GM18507 (cell line): ENCODE data around the gene XXYLT1.

Source experiments
- DNase-seq: peaks from one replicate; pipeline ENCODE4 v3.0.0; 2011; ENCODE audit warnings: low read depth; ENCODE audit not compliant: insufficient read length; ENCODE audit errors: extremely low spot score
- FAIRE-seq: peaks from 2 replicates; lab custom pipeline; 2011; peaks lifted over from hg19 to GRCh38; lab: Jason Lieb, UNC

XXYLT1 gene

DNA sequence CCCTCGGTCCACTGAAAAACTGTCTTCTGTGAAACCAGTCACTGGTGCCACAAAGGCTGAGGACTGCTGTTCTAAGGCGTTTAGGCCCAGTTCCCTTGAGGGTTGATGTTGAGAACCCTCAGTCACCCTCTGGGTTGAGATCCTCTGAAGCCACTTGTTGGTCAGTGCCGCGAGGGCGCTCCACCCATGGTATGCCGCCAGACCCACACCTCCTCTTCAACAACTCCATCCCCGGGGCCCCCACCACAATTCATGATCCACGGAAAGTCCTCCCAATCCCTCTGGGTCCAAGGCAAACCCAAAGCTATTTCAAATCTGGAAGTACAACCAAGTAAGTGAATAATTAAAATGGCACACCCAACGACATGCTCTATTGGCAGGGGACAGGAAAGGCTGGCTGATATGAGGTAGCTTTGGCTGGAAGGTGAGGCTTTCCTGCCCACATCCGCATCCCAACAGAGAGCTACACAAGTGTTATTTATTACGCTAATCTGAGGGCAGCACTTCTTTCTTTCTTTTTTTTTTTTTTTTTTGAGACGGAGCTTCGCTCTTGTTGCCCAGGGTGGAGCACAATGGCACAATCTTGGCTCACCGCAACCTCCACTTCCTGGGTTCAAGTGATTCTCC, 58.1 kb downstream of the XXYLT1 start:
- no peak for FAIRE-seq
- no peak for DNase-seq

DNA sequence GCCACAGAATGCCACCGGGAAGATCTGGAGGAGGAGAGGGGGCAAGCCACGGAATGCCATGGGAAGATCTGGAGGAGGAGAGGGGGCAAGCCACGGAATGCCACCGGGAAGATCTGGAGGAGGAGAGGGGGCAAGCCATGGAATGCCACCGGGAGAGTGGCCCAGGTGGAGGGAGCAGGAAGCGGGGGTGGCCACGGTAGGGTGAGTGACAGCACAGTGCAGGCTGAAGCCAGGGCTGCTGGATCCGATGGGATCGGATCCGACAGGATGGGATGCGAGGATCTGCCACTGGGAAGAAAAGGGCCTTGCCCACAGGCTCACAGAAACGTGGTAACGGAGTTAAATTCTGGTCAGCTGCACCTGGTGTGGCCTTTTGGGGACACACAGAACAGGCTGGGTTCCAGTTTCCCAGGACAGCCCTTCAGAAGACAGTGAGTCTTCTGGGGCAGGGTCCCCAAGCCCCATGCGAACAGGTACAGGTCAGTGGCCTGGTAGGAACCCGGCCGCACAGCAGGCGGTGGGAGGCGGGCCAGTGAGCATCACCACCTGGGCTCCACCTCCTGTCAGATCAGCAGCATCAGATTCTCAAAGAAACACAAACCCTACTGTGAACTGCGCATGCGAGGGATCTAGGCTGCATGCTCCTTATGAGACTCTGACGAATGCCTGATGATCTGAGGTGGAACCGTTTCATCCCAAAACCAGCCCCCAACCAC, 58.8 kb downstream of the XXYLT1 start:
- DNase-seq (no peak), FAIRE-seq (no peak)

DNA sequence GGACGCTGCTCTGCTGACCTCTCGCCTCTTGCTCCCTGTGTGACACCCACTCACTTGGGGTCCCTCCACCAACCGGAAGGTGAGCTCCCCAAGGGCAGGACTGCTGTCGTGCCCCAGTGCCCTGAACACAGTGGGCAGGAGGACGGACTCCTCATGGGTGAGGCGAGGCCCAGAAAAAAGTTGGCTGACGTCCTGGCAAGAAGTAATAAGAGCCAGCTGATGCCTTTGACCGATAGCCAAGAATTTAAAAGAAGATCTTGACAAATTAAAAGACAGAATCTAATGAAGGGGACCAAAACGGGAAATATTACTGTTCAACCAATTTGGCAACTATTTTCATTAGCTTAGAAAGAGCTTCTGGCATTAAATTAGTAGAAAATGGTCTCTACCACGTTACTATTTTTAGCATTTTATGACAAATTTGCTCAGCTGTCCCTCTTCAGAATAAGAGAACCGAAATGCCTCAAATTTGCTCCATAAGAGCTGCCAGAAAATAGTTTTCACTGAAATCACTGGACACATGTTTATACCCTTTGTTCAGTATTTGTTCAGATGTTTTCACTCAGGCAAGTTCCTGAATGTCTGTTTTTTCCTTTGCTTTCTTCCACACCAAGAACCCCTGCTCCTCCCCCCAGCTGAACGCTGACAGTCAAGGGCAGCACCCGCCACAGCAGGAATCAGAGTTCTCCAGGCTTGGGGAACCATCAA, 60.5 kb downstream of the XXYLT1 start:
- FAIRE-seq, result no peak

DNA sequence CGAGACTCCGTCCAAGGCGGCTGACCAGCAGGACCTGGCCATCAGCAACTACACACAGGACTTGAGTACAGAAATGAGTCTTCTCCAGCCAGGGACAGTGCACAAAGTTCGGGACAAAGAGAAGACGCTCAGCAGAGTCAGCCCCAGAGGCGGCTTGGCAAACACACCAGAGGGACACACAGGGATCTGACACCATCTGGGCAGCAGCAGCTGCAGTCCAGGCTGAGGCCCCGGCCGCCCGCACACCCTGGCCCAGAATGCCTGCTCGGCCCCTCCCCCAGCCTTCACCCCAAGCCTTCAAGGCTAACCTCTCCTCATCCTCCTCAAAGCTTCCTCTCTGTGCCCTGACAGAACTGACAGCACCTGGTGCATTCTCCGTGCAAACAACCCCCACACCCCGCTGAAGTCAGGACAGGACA, 61.1 kb downstream of the XXYLT1 start:
- no peak for FAIRE-seq
- no peak for DNase-seq

More for the DNA sequence above, 60.5 kb downstream of the XXYLT1 start:
- DNase-seq, result no peak

DNA sequence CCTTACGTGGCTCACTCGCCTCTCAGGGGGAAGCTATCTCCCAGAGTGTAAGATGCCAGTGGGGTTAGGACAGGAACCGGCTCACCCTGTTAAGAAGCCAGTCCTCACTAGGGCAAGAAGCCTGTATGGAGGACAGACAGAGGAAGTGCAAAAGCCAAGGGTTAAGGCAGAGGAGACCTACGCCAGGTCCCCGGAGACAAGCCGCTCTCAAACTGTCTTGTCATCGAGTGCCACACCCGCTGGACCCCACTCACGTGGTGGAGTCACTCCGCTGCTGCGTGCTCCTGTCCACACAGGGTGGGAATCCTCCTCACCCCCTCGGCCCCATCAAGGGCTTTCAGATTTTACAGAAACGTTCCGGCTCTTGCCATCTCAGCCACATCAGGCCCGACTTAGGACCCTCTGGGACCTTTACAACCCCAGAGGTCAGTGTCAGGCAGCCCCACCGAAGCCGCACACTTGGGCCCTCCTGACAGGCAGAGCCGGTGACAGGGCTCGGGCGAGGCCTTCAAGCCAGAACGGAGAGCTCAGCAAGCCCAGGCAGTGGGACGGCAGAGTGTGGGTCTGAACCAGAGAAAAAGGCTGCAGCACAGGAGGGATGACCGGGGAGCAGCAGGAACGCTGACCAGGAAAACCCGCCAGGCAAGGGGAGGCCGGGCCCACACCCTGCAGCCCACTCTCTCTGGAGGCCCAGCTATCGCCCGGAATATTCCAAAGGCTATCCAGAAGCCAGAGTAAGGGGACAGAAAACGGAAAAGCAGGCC, 61.7 kb downstream of the XXYLT1 start:
- no peak for DNase-seq
- FAIRE-seq, result no peak

DNA sequence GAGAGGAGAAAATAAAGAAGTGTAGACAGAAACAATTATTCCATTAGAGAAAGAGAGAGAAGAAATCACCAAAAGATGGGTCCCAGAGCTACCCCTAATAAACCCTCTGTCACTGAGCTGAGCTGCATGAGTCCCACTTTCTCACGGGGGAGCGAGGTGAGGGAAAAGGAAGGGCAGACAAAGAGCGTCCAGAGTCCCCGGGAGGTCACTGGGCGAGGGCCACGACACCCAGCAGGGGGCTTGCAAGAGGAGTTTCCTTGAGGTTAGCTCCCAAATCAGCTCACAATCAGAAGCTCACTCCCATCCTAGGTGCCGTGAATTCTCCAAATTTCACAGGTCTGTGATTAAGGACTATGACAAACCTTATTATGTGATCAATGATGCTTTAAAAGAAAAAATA, 62.3 kb downstream of the XXYLT1 start:
- no peak for DNase-seq
- no peak for FAIRE-seq

DNA sequence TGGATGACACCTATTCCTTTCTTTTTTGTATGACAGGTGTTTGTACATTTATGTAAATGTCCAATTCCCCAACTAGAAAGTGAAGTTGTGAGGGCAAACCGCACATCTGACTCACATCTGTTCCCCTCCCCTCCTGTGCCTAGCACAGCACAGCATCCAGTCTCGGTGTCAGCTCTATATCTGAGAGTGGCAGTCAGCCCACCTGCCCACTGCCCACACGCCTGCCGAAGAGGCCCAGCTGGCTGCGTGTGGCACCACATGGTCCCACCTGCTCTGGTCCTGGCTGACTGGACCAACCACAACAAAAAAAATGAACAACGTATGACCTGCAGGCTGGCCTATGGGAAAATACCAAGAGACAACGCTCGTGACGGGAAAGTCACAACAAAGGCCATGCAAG, 62.8 kb downstream of the XXYLT1 start:
- DNase-seq, result no peak
- FAIRE-seq, result peak; percentile 64

DNA sequence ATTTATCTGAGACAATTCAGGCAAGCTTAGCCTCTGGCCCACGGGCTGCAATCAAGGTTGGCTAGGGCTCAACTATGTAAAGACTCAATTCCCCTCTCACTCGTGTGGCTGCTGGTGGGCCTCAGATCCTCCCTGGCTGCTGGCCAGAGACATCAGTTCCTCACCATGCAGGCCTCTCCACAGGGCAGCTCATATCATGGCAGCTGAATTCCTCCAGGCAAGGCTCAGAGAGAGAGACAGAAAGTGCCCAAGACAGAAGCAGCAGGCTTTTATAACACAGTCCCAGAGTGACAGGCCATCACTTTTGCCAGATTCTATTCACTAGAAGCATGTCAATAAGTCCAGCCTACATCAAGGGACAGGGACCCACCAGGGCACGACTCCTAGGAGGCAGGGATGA, 63.2 kb downstream of the XXYLT1 start:
- DNase-seq (no peak), FAIRE-seq (no peak)

DNA sequence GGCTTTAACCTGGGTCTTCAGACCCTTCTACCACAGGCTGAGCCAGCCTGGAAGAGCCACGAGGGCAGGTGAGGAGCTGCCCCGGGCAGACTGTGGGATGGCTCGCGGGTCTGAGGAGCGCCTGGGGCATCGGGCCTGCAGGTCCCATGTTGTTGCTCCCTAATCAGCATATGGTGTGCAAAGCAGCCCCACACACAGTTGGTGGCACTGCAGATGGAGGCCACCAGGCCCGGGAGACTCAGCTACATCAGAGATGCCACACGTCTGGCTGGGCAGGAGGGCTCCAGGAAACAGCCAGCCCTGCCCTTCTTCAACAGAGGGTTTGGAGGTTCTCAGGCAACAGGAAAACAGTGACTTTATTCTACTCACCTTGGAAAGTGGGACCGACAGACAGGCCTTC, 63.9 kb downstream of the XXYLT1 start:
- FAIRE-seq (no peak), DNase-seq (no peak)

DNA sequence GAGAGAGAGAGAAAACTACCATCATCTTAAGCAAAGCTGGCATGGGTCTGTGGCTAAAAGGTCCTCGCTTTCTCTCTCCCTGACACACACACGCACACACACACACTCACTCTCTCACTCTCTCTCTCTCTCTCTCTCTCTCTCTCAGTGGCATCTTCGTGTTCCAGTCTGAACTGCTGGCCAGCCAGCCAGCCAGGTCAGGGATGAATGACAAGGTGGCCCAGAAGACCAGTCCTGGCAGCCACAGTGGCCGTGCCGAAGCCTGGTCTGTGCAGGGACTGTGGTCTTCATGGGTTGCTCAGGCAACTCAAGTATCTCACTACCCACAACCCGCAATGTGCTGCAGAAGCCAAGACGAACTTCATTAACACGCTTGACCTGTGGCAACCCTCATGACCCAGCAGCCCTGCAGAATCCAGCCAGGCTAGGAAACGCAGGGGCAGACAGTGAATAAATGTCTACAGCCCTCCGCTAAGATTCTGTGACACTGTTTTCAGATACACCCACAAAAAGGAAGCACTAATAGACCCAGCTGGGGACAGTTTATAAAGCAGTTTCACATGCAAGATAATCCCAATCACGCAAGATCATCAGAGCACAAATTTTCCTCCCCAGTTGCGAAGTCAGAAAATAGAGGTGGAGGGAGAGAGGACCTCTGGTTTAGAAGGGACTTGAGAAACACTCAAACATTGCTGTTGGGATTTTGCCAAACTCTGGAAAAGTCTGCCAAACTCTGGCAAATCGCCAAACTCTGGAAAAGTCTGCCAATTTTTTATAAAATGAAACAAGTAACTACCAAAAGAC, 66.4 kb downstream of the XXYLT1 start:
- FAIRE-seq (no peak), DNase-seq (no peak)

DNA sequence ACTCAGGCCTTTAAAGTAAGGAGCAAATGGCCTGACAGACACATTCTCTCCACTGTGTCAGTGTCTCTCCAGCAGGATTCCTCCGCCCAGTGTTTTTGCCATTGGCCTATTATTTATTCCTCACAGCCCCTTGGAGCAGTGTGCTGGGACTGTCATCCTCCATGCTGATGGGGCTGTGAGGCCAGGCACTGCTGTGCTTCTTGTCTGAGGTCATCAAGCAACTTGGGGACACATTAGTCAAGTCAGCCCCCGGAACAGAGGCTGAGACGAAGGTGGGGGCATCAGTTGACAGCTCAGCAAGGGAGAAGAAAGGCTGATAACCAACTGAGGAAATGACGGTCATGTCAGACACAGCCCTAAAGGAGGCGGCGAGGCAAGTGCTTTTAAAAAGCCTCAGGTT, 67.4 kb downstream of the XXYLT1 start:
- FAIRE-seq (no peak), DNase-seq (no peak)

DNA sequence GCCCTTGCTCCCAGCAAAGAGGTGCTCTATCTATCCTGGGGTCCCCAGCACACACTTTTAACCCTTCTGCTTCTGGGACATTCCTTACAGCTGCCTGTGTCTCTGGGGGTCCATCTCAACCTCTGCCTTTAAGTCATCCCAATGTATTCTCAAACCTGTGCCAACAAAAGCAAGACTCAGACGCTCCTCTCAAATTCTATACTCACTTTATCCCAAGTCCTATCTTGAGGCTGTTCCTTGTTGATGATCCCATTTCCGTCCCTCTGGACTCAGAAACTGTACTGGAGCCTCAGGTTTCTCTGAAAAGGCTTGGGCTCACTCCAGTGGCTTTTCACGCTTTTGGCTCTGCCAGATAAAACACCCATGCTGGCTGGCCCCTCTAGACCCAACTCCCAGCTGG, 69.7 kb downstream of the XXYLT1 start:
- FAIRE-seq (no peak), DNase-seq (no peak)

DNA sequence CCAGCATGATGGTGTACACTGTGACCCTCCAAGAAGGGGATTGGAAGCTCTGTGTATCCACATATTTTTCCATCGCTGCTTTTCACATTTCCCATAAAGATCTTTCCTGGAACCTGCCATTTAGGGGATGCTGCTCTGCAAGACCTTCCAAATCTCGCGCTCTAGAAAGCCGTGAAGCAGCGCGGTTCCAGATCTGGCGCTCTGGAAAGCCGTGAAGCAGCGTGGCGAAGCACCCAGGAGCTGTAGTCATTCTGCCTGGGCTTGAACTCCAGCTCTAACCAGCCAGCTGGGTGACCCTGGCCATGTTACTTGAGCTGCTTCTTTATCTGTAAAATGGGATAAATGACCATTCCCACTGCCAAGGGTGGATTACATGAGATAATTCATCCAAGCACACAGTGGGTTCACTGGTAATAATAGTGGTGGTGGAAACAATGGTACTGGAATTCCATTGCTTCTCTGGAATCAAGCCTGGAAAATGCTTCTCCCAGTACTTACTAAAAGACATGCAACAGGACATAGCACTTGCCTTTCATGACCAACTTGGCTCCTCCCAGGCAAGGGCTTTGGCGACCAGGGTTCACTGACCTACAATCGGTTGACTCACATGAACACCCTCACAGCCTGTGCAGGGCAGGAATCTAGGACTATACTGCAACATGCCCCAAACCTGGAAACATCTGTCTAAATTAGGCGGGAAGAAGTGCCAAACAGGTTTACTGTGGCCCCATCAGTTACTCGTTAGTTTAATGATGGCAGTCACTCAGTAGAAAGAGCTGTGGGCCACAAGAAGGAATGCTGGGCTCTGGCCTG, 70.7 kb downstream of the XXYLT1 start:
- FAIRE-seq (no peak), DNase-seq (no peak)

DNA sequence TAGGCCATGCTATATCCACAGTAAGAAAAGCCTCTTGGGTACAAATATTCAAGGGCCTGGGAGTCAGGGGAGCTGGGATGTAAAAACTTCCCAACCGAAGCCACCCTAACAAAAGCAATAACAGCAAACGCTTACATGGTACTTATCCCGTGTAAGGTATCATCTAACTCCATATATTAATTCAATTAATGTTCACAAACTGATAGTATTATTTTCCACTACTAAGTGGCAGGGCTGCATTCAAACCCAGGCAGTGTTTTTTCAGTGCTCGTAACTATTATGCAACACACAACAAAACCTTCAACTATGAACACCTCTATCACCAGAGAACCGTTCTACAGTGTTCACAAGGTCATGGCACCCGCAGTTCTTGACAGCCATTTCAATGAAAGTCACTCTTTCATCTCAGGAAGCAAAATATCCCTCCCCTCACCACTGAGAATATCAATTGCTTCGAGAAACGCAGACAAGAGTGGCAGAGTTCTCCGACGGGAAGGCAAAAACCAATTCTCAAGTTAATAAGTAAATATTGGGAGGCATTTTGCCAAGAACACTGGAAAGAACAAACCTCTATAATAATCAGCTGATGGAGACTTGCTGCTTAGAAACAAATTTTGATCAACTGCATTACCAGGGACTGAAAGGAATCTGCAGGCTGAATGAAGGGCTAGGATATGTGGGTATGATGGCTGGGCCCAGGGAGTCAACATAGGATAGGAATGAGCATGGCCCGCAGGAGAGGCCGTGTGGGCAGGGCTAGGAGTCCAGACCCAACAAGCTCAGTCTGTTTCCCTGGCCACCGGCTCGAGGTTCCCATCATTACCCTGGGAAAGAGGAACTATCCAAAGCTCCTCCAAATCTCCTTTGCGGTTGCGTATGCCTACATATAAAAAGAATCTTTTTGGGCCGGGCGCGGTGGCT, 72.3 kb downstream of the XXYLT1 start:
- DNase-seq (no peak), FAIRE-seq (no peak)

DNA sequence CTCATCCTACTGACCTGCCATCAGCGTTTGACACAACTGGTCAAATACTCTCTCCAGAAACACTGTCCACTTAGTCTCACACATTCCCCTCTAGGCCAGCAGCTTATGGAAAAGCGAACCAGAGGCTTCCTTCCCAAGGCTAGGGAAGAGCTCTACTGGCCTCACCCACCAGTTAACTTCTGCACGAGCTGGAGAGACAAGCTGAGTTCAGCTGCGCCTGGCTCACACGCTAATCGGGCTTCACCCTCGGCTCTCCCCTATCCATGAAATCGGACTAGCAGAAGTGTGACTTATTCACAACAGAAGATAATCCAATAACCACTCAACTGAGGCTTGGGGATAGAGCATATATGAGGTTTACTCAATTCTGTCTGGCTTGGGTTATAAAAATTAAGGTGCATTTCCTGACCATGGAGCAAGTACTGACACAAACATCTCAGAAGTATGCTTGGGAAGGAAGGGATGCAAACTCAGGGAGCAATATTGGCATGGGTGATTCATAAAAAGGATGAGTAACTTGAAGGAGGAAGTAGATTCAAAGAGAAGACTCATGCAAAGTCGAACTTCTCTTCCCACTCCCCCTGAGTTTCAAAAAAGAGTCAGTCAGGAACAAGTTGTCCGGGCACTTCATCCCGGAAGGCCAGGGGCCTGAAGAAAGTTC, 73.1 kb downstream of the XXYLT1 start:
- no peak for DNase-seq
- no peak for FAIRE-seq

DNA sequence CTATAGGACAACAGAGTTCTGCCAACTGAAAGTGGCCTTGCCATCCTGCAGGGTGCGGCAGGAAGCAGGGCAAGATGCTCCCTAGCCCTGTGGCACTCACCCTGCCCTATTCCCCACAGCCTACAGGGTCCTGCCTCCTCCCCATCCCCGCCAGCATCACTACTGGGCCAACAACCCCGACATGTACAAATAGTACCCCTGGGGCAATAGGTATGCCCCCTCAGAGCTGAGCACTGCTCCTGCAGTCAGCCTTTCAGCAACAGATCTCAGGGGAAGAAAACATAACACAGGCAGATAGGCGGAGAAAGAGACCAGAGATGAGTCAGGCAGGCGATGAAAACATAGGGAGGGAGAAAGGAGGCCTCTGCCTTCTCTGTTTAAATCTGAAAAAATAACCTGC, 74.7 kb downstream of the XXYLT1 start:
- DNase-seq, result no peak
- FAIRE-seq, result no peak
